Right ventricle myocardium superior (tissue), 1 donor: Measurements from ENCODE around the gene NSMCE1. TPM values are rescaled to one million over a fixed set of nuclear protein-coding genes. Genes with fewer than 3 reads are reported as not detected.

Source experiments
- ATAC-seq: fragments of 200-7000 bp; cut with Tn5 transposase; one replicate; pipeline ENCODE4 v1.9.1; 2020; ENCODE audit warnings: mild to moderate bottlenecking; ENCODE audit not compliant: poor library complexity
- DNase-seq: peaks from one replicate; pipeline ENCODE4 v3.0.0-alpha.2; 2020
- intact Hi-C: fragments of 100-400 bp; cut with DNase I; formaldehyde crosslinking; loops from one replicate; pipeline ENCODE4 v1.11.2; 2022
- total RNA-seq: library from RNA; stranded (reverse); fragmentation: NEBNext Ultra II Directional; extraction: Animal tissue kit (Norgen Biotek cat#: 25700); gene quantifications from one replicate; pipeline ENCODE4 v1.2.1, GENCODE V29; 2021
- donor health status: DM: no; HTN: yes; CAD: no; lungs with severe emphysema.

Gene NSMCE1
- total RNA-seq, 1 donor from 2014 or later, result 36.0 TPM

GRCh38 chr16:27225536-27226360 lies 42.8 kb downstream of the NSMCE1 start:
- intact Hi-C loops, result no loop called here
- DNase-seq (peak; percentile 41), ATAC-seq (no peak)

GRCh38 chr16:27224741-27225300 lies 43.8 kb downstream of the NSMCE1 start:
- DNase-seq (peak; percentile 42), ATAC-seq (no peak)
- intact Hi-C loops, result no loop called here

DNA sequence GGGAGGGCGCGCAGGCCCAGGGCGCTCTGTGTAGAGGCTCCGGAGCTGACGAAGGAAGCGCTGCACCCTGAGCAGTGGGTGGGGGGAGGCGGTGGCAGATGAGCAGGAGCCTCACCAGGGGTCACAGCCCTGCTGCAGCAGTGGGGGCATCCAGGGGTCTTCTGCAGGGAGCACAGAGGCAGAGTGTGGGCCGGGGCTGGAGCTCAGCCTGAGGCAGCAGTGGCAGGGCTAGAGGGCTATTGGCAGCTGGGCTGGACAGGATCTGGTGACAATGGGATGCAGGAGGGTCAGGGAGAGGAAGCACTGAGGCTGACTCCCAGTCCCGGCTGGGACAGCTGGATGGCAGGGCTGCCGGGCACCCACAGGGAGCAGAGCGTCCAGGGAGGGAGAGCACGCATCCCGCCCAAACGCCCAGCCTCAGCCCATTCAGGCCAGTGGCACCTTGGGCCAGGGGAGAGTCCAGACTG lies 44.3 kb downstream of the NSMCE1 start:
- no peak for ATAC-seq
- intact Hi-C loops, result no loop called here
- no peak for DNase-seq

DNA sequence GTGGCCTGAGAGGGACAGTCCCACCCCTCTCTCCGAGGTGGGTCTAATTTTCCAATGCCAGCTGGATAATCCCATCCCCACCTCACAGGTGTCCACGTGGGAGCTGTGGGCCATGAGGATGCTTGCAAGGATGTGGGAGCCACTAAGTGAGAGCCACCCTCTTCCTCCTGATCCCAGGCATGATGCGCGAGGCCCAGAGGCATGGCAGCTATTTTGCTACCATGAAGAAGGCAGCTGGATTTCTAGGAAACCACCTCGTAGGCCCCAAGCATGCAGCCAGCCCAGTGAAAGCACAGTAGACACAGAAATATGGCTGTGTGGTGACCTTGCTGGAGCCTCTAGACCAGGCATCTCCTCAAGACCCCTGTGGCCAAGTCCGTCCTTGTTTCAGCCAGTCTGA lies 44.9 kb downstream of the NSMCE1 start:
- intact Hi-C loops, result no loop called here
- DNase-seq (no peak), ATAC-seq (no peak)

- ATAC-seq, result no peak
- DNase-seq, result no peak
- intact Hi-C loops, result no loop called here
Observed at GRCh38 chr16:27223226-27223610, 45.4 kb downstream of the NSMCE1 start.

GRCh38 chr16:27222249-27223225 lies 46.0 kb downstream of the NSMCE1 start:
- intact Hi-C loops, result no loop called here

GRCh38 chr16:27221576-27222248 lies 46.9 kb downstream of the NSMCE1 start:
- intact Hi-C loops, result no loop called here
- DNase-seq (no peak), ATAC-seq (peak; percentile 37)

More at GRCh38 chr16:27222249-27223225, 46.0 kb downstream of the NSMCE1 start:
- peak; percentile 85 for ATAC-seq
- DNase-seq, result peak; percentile 85

DNA sequence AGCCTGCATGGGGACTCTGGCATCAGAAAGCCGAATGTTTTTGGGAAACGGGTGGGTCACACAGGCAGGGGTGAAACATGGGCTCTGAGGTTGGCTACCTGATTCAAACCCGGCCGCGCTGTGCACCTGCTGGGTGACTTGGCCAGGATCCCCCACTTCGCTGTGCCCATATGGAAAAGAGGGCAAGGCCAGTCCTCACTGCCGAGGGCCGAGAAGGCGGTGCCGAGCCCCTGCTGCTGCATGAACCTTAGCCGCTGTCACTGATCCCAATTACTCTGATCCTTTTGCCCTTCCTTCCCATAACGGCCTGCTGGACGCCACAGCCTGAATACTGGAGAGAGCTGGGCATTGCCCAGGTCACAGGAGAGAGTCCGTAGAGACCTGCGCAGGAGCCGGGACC lies 47.6 kb downstream of the NSMCE1 start:
- intact Hi-C loops, result no loop called here
- no peak for ATAC-seq

DNA sequence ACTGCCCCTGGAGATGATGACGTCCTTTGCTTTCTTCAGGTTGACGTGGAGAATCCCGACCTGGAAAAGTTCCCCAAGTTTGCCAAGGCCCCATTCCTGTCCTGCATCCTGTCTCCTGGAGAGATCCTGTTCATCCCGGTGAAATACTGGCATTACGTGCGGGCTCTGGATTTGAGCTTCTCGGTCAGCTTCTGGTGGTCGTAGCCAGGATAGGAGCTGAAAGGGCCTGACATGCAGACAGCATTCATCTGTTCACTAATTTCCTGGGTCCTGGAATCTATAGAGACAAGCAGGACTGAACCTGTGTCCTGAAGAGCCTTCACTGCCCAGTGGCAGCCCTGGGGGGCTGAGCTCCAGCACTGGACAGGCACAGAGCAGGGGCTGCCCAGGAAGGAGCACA lies 48.0 kb downstream of the NSMCE1 start:
- intact Hi-C loops, result no loop called here
- no peak for DNase-seq
- ATAC-seq, result no peak

More for the DNA sequence above, 47.6 kb downstream of the NSMCE1 start:
- DNase-seq, result no peak

- ATAC-seq, result no peak
- intact Hi-C loops, result no loop called here
- DNase-seq, result no peak
Observed at GRCh38 chr16:27220120-27220519, 48.5 kb downstream of the NSMCE1 start.

DNA sequence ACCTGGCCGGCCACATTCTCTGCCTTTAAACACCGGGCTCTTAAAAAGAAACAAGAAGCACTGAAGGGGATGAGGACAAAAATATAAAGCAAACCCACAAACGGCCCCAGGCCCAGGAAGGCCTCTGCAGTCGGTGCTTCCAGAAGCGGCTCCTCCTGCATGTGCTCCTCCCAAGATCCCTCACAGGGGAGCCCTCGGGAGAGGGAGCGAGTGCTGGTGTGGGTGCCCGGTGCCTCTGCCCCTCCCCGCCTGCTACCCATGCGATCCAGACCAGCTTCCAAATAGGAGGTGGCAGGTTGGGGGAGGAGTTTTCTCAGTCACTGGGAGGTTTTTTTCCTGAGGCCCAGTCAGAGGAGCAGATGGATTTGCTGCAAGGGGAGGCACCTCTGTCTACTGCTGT lies 49.4 kb downstream of the NSMCE1 start:
- intact Hi-C loops, result no loop called here
- ATAC-seq (no peak), DNase-seq (no peak)

- DNase-seq (no peak), ATAC-seq (no peak)
- intact Hi-C loops, result no loop called here
Observed at GRCh38 chr16:27218756-27219155, 49.8 kb downstream of the NSMCE1 start.

DNA sequence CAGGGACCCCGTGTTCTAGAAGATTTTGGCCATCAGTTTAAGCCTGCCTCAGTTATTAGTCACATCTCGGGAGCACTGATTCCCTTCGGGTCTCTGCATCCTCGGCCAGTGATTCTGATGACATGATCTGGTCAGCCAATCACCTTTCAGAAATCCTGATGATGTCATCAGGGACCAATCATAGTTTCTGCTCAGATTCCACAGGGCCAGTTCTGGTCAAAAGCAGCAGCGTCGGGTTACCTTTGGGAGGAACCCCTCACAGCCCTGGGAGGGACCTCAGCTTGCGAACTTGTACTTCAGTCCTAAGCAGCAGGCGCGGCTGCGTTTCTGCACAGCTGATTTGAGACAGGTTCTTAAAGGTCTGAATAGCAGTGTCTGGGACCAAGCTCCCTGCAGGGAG lies 51.3 kb downstream of the NSMCE1 start:
- intact Hi-C loops, result no loop called here
- ATAC-seq, result peak; percentile 27
- peak; percentile 44 for DNase-seq

DNA sequence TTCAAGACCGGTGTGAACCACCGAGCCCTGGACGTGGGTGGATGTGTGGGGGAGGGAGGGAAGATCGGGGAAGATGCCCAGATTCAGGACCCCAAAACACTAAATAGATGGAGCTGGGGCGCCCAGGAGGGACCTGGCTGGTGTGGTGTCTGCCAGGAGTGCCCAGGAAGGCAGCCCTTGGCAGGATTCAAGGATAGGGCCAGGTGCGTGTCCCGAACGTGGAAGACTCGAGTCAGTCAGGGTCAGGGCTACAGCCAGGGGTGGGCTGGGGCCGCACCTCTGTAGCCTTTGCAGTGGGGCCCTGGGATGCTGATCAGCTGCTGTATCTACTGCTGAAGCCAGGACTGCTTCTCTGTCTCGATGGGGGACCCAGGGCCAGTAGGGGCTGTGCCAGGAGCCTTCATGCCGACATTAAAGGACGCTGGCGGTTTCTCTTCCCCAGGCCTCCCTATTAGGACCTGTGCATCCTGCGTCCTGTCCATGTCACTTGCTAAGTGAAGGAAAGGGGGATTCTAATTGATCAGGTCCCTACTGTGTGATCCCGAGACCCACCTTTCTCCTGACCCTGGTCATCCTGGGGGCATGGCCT lies 52.2 kb downstream of the NSMCE1 start:
- intact Hi-C loops, result no loop called here
- ATAC-seq, result no peak
- no peak for DNase-seq

GRCh38 chr16:27215660-27216059 lies 52.9 kb downstream of the NSMCE1 start:
- no peak for ATAC-seq
- DNase-seq, result no peak
- intact Hi-C loops, result no loop called here

DNA sequence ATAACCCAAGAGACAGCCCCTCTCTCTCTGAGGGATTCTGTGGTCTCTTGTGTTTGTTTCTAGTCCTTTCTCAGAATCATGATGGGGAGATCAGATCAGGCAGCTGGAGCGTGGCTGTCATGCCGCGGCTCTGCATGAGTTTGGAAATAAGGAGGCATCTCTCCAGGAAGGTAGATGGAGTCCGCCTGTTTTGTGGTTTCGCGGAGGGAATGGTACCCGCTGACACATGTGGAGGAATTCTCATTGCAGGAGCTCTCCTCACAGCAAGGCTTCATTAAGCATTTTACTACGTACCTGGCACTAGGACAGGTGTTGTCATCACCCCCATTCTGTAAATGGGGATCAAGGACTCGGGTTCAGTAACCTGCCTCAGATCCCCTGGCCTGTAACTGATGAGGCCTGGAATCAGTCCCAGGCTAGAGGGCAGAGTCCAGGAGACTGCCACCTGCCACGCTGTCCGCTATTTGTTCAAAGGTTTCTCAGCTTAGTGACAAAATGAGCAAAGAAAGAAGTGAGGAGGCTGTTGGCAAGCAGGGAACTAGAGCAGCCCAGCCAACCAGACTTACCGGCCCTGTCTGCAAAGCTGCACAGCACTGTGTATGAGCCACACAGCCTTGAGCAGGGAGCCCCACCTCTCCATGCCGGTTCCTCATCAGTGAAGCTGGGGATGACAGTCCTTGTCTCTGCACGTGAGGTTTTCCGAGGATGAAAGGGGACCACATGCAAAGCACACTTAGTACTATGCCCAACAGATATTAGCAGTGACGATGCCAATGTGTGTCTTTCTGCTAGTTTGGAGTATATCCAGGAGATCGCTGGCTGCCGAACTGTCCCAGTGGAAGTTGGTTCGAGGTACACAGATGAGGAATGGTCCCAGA lies 54.2 kb downstream of the NSMCE1 start:
- DNase-seq (peak; percentile 5), ATAC-seq (no peak)
- intact Hi-C loops, result no loop called here

- no peak for ATAC-seq
- intact Hi-C loops, result no loop called here
- DNase-seq, result no peak
Observed at GRCh38 chr16:27211026-27211425, 57.5 kb downstream of the NSMCE1 start.
